ENCODE results near the gene PTPRU. TPM values are rescaled to one million over a fixed set of nuclear protein-coding genes. Genes with fewer than 3 reads are reported as not detected.

Gene PTPRU
- total RNA-seq, 4 donors from 2014 or later: 15.0 to 46.7 (median 29.0) TPM

DNA sequence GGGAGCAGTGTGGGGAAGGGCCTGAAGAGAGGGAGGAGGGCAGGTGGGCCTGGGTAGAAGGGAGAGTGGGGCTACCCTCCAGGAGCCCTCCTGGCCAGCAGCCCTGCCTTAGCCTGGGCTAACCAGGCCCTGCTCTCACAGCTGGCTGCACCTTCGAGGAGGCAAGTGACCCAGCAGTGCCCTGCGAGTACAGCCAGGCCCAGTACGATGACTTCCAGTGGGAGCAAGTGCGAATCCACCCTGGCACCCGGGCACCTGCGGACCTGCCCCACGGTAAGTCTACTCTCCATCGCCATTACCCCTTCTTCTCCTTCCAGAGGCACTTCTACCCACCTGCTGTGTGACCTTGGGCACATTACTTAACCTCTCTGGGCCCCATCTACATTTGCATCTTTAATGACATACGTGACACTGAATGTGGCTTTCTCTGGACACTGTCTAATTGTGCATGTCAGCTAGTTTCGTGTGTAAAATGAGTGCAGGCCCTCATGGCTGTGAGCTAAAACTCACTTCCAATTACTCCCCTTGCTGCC lies 18.9 kb downstream of the PTPRU start:
- TF ChIP-seq, protein P1, sequence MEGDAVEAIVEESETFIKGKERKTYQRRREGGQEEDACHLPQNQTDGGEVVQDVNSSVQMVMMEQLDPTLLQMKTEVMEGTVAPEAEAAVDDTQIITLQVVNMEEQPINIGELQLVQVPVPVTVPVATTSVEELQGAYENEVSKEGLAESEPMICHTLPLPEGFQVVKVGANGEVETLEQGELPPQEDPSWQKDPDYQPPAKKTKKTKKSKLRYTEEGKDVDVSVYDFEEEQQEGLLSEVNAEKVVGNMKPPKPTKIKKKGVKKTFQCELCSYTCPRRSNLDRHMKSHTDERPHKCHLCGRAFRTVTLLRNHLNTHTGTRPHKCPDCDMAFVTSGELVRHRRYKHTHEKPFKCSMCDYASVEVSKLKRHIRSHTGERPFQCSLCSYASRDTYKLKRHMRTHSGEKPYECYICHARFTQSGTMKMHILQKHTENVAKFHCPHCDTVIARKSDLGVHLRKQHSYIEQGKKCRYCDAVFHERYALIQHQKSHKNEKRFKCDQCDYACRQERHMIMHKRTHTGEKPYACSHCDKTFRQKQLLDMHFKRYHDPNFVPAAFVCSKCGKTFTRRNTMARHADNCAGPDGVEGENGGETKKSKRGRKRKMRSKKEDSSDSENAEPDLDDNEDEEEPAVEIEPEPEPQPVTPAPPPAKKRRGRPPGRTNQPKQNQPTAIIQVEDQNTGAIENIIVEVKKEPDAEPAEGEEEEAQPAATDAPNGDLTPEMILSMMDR (IDR thresholded peaks at IDR 0.05): no peak
- no peak for TF ChIP-seq EP300 (IDR thresholded peaks at IDR 0.05)
- TF ChIP-seq POLR2A (IDR thresholded peaks at IDR 0.05): no peak
- no peak for TF ChIP-seq POLR2AphosphoS5 (IDR thresholded peaks at IDR 0.05)
- Histone ChIP-seq H3K27ac (no peak overlapping the region), H3K9me3 (no peaks in the 10 kb centered on the region), H3K4me1 (peaks cover 13% of the 10 kb centered on the region), H3K27me3 (peaks cover 22% of the 10 kb centered on the region), H3K36me3 (no peaks in the 10 kb centered on the region), H3K4me3 (no peak overlapping the region)
- 86% methylated on average over 10 of the region's 10 CpGs for WGBS
- no peak for DNase-seq (ENCODE audit: low spot score in 2 of 2)

DNA sequence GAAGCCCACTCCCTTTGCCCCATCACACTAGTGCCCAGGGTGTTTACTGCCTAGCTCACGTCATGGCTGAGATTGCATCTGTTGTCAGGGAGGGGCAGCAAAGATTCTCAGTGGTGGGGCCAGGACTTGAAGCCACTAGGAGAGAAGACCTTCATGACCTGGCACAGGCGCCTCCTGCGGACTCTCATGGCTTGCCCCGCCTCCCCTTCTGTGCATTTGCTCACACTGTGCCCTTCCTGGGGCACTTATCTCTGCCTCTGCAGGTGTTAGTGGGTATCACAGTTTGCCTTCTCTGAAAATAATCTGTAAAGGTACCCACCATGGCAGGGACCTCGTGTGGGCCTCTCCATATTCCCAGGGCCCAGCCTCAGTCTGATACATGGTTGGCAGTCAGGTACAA lies 20.1 kb downstream of the PTPRU start:
- no peak for TF ChIP-seq POLR2A (IDR thresholded peaks at IDR 0.05)
- no peak for TF ChIP-seq EP300 (IDR thresholded peaks at IDR 0.05)
- TF ChIP-seq, protein P1 (IDR thresholded peaks at IDR 0.05): no peak
- no peak for TF ChIP-seq POLR2AphosphoS5 (IDR thresholded peaks at IDR 0.05)
- peaks cover 18% of the 10 kb centered on the region for H3K4me1 ChIP-seq
- no peak for DNase-seq (ENCODE audit: low spot score in 2 of 2)
- H3K4me3 ChIP-seq: no peak overlapping the region
- 88% methylated on average over 5 of the region's 5 CpGs for WGBS
- no peak overlapping the region for H3K27ac ChIP-seq
- no peaks in the 10 kb centered on the region for H3K36me3 ChIP-seq
- peaks cover 27% of the 10 kb centered on the region for H3K27me3 ChIP-seq
- no peaks in the 10 kb centered on the region for H3K9me3 ChIP-seq

DNA sequence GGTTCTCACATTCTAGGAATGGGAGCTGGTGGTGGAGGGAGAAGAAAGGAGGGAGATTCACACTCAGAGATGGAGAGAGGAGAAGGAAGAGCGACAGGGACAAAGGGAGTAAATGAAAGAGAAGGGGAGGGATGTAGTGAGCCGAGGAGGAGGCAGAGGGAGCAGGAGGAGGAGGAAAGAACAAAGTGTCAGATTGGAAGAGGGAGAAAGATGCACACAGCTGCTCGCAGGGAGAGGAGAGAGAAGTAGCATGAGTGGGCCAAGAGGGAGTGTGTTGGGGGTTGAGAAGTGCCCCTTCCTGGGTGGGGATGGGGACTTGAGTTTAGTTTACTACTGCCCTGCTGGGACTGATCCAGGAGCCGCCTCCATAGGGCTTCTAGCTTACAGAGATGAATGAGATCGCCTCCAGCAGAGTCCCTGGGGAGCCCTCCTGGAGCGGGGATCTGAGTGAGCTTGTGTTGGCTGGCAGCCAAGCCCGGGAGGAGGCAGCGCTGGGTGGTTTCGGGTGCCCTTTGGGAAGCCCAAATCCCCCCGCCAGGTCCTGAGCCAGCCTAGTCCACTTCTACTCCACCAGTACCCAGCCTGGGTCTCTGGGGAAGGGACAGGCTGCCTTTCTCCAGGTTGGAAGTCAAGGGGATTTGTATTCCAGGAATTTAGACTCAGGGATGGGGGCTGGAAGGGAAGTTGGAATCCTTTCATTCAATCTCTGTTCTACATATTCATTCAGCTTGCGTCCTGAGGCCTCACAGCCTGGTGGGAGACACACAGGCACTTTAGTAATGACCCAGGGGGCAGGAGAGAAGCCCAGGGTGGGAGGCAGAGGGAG lies 20.9 kb downstream of the PTPRU start:
- Histone ChIP-seq H3K36me3 (no peaks in the 10 kb centered on the region), H3K4me1 (peaks cover 18% of the 10 kb centered on the region), H3K27me3 (peaks cover 27% of the 10 kb centered on the region), H3K27ac (no peak overlapping the region), H3K9me3 (no peaks in the 10 kb centered on the region), H3K4me3 (no peak overlapping the region)
- DNase-seq (ENCODE audit: low spot score in 2 of 2): no peak
- TF ChIP-seq POLR2AphosphoS5 (IDR thresholded peaks at IDR 0.05): no peak
- TF ChIP-seq, protein P1 (IDR thresholded peaks at IDR 0.05): no peak
- TF ChIP-seq POLR2A (IDR thresholded peaks at IDR 0.05): no peak
- TF ChIP-seq EP300 (IDR thresholded peaks at IDR 0.05): no peak
- WGBS: 54% methylated on average over 9 of the region's 11 CpGs

GRCh38 chr1:29258189-29258975 lies 22.1 kb downstream of the PTPRU start:
- Histone ChIP-seq H3K36me3 (no peaks in the 10 kb centered on the region), H3K4me3 (no peak overlapping the region), H3K27me3 (peaks cover 27% of the 10 kb centered on the region), H3K27ac (no peak overlapping the region), H3K9me3 (no peaks in the 10 kb centered on the region), H3K4me1 (peaks cover 18% of the 10 kb centered on the region)
- DNase-seq (ENCODE audit: low spot score in 2 of 2): no peak
- TF ChIP-seq POLR2AphosphoS5 (IDR thresholded peaks at IDR 0.05) (no peak), POLR2A (IDR thresholded peaks at IDR 0.05) (no peak), EP300 (IDR thresholded peaks at IDR 0.05) (no peak)
- TF ChIP-seq, protein P1 (IDR thresholded peaks at IDR 0.05): no peak
- WGBS: 91% methylated on average over 11 of the region's 16 CpGs

Data from suprapubic skin (tissue), 4 donors.